Muscle layer of colon (tissue), 2 donors: ENCODE data around the gene DPYD.

ENCODE experiments used
- H3K27ac ChIP-seq: one replicate; pipeline ENCODE4 v1.7.0; 2013; ENCODE audit warnings: low read depth, mild to moderate bottlenecking, low read length, moderate library complexity
- H3K27me3 ChIP-seq, 2 donors: one replicate each; pipeline ENCODE4 v1.7.0; 2013; ENCODE audit warnings: low read length in 2 of 2, mild to moderate bottlenecking in 2 of 2; ENCODE audit not compliant: insufficient read depth in 2 of 2, control insufficient read depth in 1 of 2
- H3K36me3 ChIP-seq: one replicate; pipeline ENCODE4 v1.7.0; 2013; ENCODE audit warnings: mild to moderate bottlenecking, low read length; ENCODE audit not compliant: insufficient read depth
- H3K4me1 ChIP-seq: one replicate; pipeline ENCODE4 v1.7.0; 2013; ENCODE audit warnings: mild to moderate bottlenecking, low read length; ENCODE audit not compliant: insufficient read depth
- H3K4me3 ChIP-seq, 2 donors: one replicate each; pipeline ENCODE4 v1.7.0; 2013; ENCODE audit warnings: low read length in 2 of 2, low read depth in 1 of 2, mild to moderate bottlenecking in 1 of 2, moderate library complexity in 1 of 2
- H3K9ac ChIP-seq: one replicate; pipeline ENCODE4 v1.7.0; 2013; ENCODE audit warnings: low read length
- H3K9me3 ChIP-seq: one replicate; pipeline ENCODE4 v1.7.0; 2013; ENCODE audit warnings: mild to moderate bottlenecking, low read length
- donor health status: abdominal sarcoma.
- donor health status: Adenocarcinoma of cecum.

DPYD gene

GRCh38 chr1:97805093-97805492, 115.7 kb downstream of the DPYD start:
- no peaks in the 10 kb centered on the region for H3K36me3 ChIP-seq
- H3K27me3 ChIP-seq: no peaks in the 10 kb centered on the region
- no peaks in the 10 kb centered on the region for H3K9me3 ChIP-seq
- no peak overlapping the region for H3K4me3 ChIP-seq
- H3K4me1 ChIP-seq: peaks cover 6% of the 10 kb centered on the region
- H3K27ac ChIP-seq: no peak overlapping the region
- no peak overlapping the region for H3K9ac ChIP-seq

DNA sequence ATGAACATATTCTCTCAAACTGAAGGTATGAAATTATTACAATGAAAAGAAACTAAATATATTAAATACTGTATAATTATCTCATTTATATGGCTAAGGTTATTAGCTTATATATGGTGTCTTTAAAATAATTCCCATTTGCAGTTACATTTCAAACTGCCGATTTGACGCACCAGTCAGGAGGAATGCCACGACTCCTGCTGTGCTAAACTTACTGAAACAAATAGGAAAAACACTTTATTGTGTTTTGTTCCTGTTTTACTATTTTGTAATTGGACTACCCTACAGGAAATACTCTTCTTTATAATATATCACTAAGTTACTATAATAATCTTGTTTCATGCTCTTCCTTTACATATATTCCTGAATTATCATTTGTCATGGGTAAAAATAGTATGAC, 117.8 kb downstream of the DPYD start:
- H3K27ac ChIP-seq: no peak overlapping the region
- H3K27me3 ChIP-seq: no peaks in the 10 kb centered on the region
- no peaks in the 10 kb centered on the region for H3K9me3 ChIP-seq
- peaks cover 6% of the 10 kb centered on the region for H3K4me1 ChIP-seq
- H3K36me3 ChIP-seq: no peaks in the 10 kb centered on the region
- no peak overlapping the region for H3K9ac ChIP-seq
- H3K4me3 ChIP-seq: no peak overlapping the region

DNA sequence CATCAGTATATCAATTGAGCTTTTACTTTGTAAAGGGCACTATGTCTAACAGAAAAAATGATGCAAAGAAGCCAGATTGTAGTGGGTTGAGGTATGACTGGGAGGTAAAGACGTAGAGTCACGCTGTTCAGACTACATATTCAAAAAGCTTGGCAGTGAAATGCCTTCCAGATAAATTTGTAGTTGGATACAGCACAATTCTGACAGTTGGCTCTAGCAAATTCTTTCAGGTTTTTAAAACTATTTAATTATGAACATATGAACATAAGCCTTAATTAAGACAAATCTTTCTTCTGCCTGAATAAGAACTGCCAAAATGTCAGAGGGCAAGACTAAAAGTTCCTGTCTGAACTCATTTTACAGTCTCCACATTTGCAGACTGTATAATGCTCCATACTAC, 118.8 kb downstream of the DPYD start:
- Histone ChIP-seq H3K4me1 (peaks cover 11% of the 10 kb centered on the region), H3K36me3 (no peaks in the 10 kb centered on the region), H3K27me3 (no peaks in the 10 kb centered on the region), H3K9me3 (no peaks in the 10 kb centered on the region), H3K4me3 (no peak overlapping the region), H3K9ac (no peak overlapping the region), H3K27ac (no peak overlapping the region)

GRCh38 chr1:97797403-97798183, 123.2 kb downstream of the DPYD start:
- Histone ChIP-seq H3K9me3 (no peaks in the 10 kb centered on the region), H3K27ac (no peak overlapping the region), H3K4me3 (no peak overlapping the region), H3K4me1 (peaks cover 11% of the 10 kb centered on the region), H3K36me3 (no peaks in the 10 kb centered on the region), H3K27me3 (no peaks in the 10 kb centered on the region), H3K9ac (no peak overlapping the region)

- H3K36me3 ChIP-seq: no peaks in the 10 kb centered on the region
- no peaks in the 10 kb centered on the region for H3K9me3 ChIP-seq
- no peaks in the 10 kb centered on the region for H3K27me3 ChIP-seq
- no peak overlapping the region for H3K4me3 ChIP-seq
- no peak overlapping the region for H3K9ac ChIP-seq
- no peak overlapping the region for H3K27ac ChIP-seq
- peaks cover 11% of the 10 kb centered on the region for H3K4me1 ChIP-seq
Measured at GRCh38 chr1:97796711-97797110, 124.1 kb downstream of the DPYD start.

DNA sequence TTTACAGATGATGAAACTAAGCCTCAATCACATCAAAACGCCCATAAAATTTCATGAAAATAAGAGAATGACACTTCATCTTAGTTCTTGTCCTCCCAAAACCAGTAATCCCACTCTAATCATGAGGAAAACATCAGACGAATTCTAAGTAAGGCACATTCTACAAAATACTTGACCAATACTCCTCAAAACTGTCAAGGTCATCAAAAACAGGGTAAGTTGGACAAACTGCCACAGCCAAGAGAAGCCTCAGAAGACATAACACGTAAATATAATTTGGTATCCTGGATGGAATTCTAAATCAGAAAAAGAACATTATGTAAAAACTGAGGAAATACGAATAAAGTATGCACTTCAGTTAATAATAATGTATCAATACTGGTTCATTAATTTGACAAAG, 128.2 kb downstream of the DPYD start:
- Histone ChIP-seq H3K36me3 (no peaks in the 10 kb centered on the region), H3K9ac (no peak overlapping the region), H3K9me3 (no peaks in the 10 kb centered on the region), H3K4me1 (peaks cover 11% of the 10 kb centered on the region), H3K4me3 (no peak overlapping the region), H3K27ac (no peak overlapping the region), H3K27me3 (no peaks in the 10 kb centered on the region)

- Histone ChIP-seq H3K36me3 (no peaks in the 10 kb centered on the region), H3K4me3 (no peak overlapping the region), H3K27me3 (no peaks in the 10 kb centered on the region), H3K4me1 (no peaks in the 10 kb centered on the region), H3K9ac (no peak overlapping the region), H3K9me3 (no peaks in the 10 kb centered on the region), H3K27ac (no peak overlapping the region)
Measured at GRCh38 chr1:97791251-97791650, 129.6 kb downstream of the DPYD start.

GRCh38 chr1:97787231-97787630, 133.6 kb downstream of the DPYD start:
- Histone ChIP-seq H3K27me3 (no peaks in the 10 kb centered on the region), H3K4me1 (no peaks in the 10 kb centered on the region), H3K4me3 (no peak overlapping the region), H3K36me3 (no peaks in the 10 kb centered on the region), H3K9ac (no peak overlapping the region), H3K9me3 (no peaks in the 10 kb centered on the region), H3K27ac (no peak overlapping the region)

GRCh38 chr1:97784661-97785060, 136.2 kb downstream of the DPYD start:
- Histone ChIP-seq H3K9me3 (no peaks in the 10 kb centered on the region), H3K4me1 (no peaks in the 10 kb centered on the region), H3K27me3 (no peaks in the 10 kb centered on the region), H3K4me3 (no peak overlapping the region), H3K36me3 (no peaks in the 10 kb centered on the region), H3K27ac (no peak overlapping the region), H3K9ac (no peak overlapping the region)

DNA sequence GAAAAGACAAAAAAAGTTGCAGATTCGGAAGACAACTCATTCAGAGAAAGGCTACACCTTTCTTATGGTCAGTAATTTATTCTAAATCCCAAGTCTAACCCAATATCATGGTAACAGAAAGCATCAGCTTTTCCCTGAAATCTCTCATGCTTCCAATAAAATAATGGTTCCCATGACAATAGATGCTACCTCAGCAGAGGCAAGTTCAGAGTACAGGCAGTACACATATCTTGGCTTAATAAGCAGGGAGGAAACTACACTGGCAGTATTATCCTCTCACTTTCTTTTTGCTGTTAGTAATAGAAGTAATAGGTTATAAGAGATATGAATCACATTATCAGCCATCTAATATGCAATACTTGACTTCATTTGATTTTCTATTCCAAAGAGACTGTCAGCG, 137.1 kb downstream of the DPYD start:
- Histone ChIP-seq H3K4me1 (no peaks in the 10 kb centered on the region), H3K36me3 (no peaks in the 10 kb centered on the region), H3K9ac (no peak overlapping the region), H3K27me3 (no peaks in the 10 kb centered on the region), H3K27ac (no peak overlapping the region), H3K4me3 (no peak overlapping the region), H3K9me3 (no peaks in the 10 kb centered on the region)

DNA sequence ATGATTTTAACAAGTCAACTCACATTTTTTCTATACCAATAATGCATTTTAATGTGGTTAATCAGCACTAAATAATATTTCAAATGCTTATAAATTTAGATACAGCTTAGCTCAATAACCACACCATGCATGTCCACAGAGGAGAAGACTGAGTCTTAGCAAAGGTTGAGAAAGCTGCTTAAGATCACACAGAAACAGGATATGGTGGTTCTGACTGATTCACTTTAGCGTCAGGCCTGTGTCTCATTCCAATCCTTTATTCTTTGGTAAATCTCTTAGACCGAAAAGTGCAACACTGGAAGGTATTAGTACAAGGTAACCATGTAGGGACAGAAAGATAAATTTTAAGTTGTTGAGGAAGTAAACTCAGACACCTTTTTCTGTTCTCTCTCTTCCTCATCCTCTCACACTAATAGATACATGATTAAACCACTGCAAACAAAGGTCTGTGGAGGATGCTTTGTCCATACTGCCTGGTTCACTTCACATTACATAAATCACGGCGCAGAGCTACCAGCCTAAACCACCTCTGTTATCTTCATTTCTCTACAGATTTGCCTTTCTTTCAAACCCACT, 139.0 kb downstream of the DPYD start:
- no peak overlapping the region for H3K27ac ChIP-seq

GRCh38 chr1:97780884-97781283, 139.9 kb downstream of the DPYD start:
- H3K27ac ChIP-seq: no peak overlapping the region
- no peaks in the 10 kb centered on the region for H3K4me1 ChIP-seq
- H3K27me3 ChIP-seq: no peaks in the 10 kb centered on the region
- no peak overlapping the region for H3K9ac ChIP-seq
- H3K4me3 ChIP-seq: no peak overlapping the region
- H3K9me3 ChIP-seq: no peaks in the 10 kb centered on the region
- peaks cover 6% of the 10 kb centered on the region for H3K36me3 ChIP-seq

More for the DNA sequence above, 139.0 kb downstream of the DPYD start:
- Histone ChIP-seq H3K9ac (no peak overlapping the region), H3K4me1 (no peaks in the 10 kb centered on the region), H3K27me3 (no peaks in the 10 kb centered on the region), H3K4me3 (no peak overlapping the region), H3K9me3 (no peaks in the 10 kb centered on the region), H3K36me3 (no peaks in the 10 kb centered on the region)
